Measurements from ENCODE around the gene PUS7L. TPM values are rescaled to one million over a fixed set of nuclear protein-coding genes. Genes with fewer than 3 reads are reported as not detected.
"Not testable (repeated sequence)": the region's sequence is repeated elsewhere in the genome, so short reads cannot be mapped to it uniquely, and the experiment has no call there.

Gene PUS7L
- total RNA-seq, 1 donor from 2014 or later = 19.8 TPM

- TF ChIP-seq CTCF (IDR thresholded peaks at IDR 0.05; ENCODE audit: partially characterized antibody, unreplicated experiment) = no peak
- no peak overlapping the region for H3K4me3 Mint-ChIP-seq (ENCODE audit: unreplicated experiment)
- H3K27ac Mint-ChIP-seq (ENCODE audit: unreplicated experiment) = no peak overlapping the region
- H3K4me1 Mint-ChIP-seq (ENCODE audit: low read depth, unreplicated experiment) = peaks cover 10% of the 10 kb centered on the region
- DNase-seq = no peak
- no peaks in the 10 kb centered on the region for H3K36me3 Mint-ChIP-seq (ENCODE audit: unreplicated experiment)
- H3K9me3 Mint-ChIP-seq (ENCODE audit: unreplicated experiment) = peaks cover 9% of the 10 kb centered on the region
- peaks cover 2% of the 10 kb centered on the region for H3K27me3 Mint-ChIP-seq (ENCODE audit: unreplicated experiment)
Measured at GRCh38 chr12:43762596-43762995, 4.0 kb upstream of the PUS7L start.

GRCh38 chr12:43761500-43761899, 2.9 kb upstream of the PUS7L start:
- Mint-ChIP-seq H3K4me1 (ENCODE audit: low read depth, unreplicated experiment) (peaks cover 12% of the 10 kb centered on the region), H3K36me3 (ENCODE audit: unreplicated experiment) (no peaks in the 10 kb centered on the region), H3K4me3 (ENCODE audit: unreplicated experiment) (no peak overlapping the region), H3K27ac (ENCODE audit: unreplicated experiment) (no peak overlapping the region), H3K27me3 (ENCODE audit: unreplicated experiment) (peaks cover 2% of the 10 kb centered on the region), H3K9me3 (ENCODE audit: unreplicated experiment) (peaks cover 10% of the 10 kb centered on the region)
- DNase-seq = no peak
- TF ChIP-seq CTCF (IDR thresholded peaks at IDR 0.05; ENCODE audit: partially characterized antibody, unreplicated experiment) = no peak

- Mint-ChIP-seq H3K4me1 (ENCODE audit: low read depth, unreplicated experiment) (peaks cover 12% of the 10 kb centered on the region), H3K36me3 (ENCODE audit: unreplicated experiment) (no peaks in the 10 kb centered on the region), H3K4me3 (ENCODE audit: unreplicated experiment) (peak overlapping the region; percentile 61), H3K27me3 (ENCODE audit: unreplicated experiment) (peaks cover 2% of the 10 kb centered on the region), H3K27ac (ENCODE audit: unreplicated experiment) (peak overlapping the region; percentile 17), H3K9me3 (ENCODE audit: unreplicated experiment) (peaks cover 10% of the 10 kb centered on the region)
- no peak for TF ChIP-seq CTCF (IDR thresholded peaks at IDR 0.05; ENCODE audit: partially characterized antibody, unreplicated experiment)
- DNase-seq = no peak
Measured at GRCh38 chr12:43760396-43760795, 1.8 kb upstream of the PUS7L start.

GRCh38 chr12:43758247-43758727, 303 bp downstream of the PUS7L start:
- Mint-ChIP-seq H3K36me3 (ENCODE audit: unreplicated experiment) (no peaks in the 10 kb centered on the region), H3K27me3 (ENCODE audit: unreplicated experiment) (peaks cover 2% of the 10 kb centered on the region), H3K4me1 (ENCODE audit: low read depth, unreplicated experiment) (peaks cover 12% of the 10 kb centered on the region), H3K4me3 (ENCODE audit: unreplicated experiment) (peak overlapping the region; percentile 89), H3K27ac (ENCODE audit: unreplicated experiment) (peak overlapping the region; percentile 75), H3K9me3 (ENCODE audit: unreplicated experiment) (peaks cover 10% of the 10 kb centered on the region)
- DNase-seq = peak; percentile 31
- no peak for TF ChIP-seq CTCF (IDR thresholded peaks at IDR 0.05; ENCODE audit: partially characterized antibody, unreplicated experiment)

GRCh38 chr12:43754015-43754414, 4.6 kb downstream of the PUS7L start:
- H3K36me3 Mint-ChIP-seq (ENCODE audit: unreplicated experiment) = no peaks in the 10 kb centered on the region
- H3K4me3 Mint-ChIP-seq (ENCODE audit: unreplicated experiment) = no peak overlapping the region
- peaks cover 8% of the 10 kb centered on the region for H3K4me1 Mint-ChIP-seq (ENCODE audit: low read depth, unreplicated experiment)
- H3K27ac Mint-ChIP-seq (ENCODE audit: unreplicated experiment) = no peak overlapping the region
- no peak for TF ChIP-seq CTCF (IDR thresholded peaks at IDR 0.05; ENCODE audit: partially characterized antibody, unreplicated experiment)
- H3K27me3 Mint-ChIP-seq (ENCODE audit: unreplicated experiment) = peaks cover 3% of the 10 kb centered on the region
- DNase-seq = no peak
- H3K9me3 Mint-ChIP-seq (ENCODE audit: unreplicated experiment) = peaks cover 8% of the 10 kb centered on the region

GRCh38 chr12:43751360-43751759, 7.2 kb downstream of the PUS7L start:
- DNase-seq; H3K36me3 Mint-ChIP-seq (ENCODE audit: unreplicated experiment): not testable (repeated sequence)

More at GRCh38 chr12:43751360-43751759, 7.2 kb downstream of the PUS7L start:
- not testable (repeated sequence) for H3K27me3 Mint-ChIP-seq (ENCODE audit: unreplicated experiment); H3K4me3 Mint-ChIP-seq (ENCODE audit: unreplicated experiment); H3K9me3 Mint-ChIP-seq (ENCODE audit: unreplicated experiment); H3K4me1 Mint-ChIP-seq (ENCODE audit: low read depth, unreplicated experiment); H3K27ac Mint-ChIP-seq (ENCODE audit: unreplicated experiment)

Data from glutamatergic neuron (in vitro differentiated cells).